ENCODE measurements around the gene TUBA3E. TPM values are rescaled to one million over a fixed set of nuclear protein-coding genes. Genes with fewer than 3 reads are reported as not detected.
"Not testable (repeated sequence)": the region's sequence is repeated elsewhere in the genome, so short reads cannot be mapped to it uniquely, and the experiment has no call there.

Gene TUBA3E
- total RNA-seq, 2 donors from 2014 or later = not detected

GRCh38 chr2:130158631-130159030 lies 39.6 kb downstream of the TUBA3E start:
- Histone ChIP-seq H3K36me3 (peaks cover 11% of the 10 kb centered on the region), H3K4me3 (no peak overlapping the region), H3K9me3 (no peaks in the 10 kb centered on the region), H3K27me3 (replicated peaks; ENCODE audit: insufficient read depth) (no peaks in the 10 kb centered on the region), H3K4me1 (ENCODE audit: control insufficient read depth in 1 of 2, low read depth in 2 of 2) (no peaks in the 10 kb centered on the region), H3K27ac (no peak overlapping the region)
- TF ChIP-seq CTCF (IDR thresholded peaks at IDR 0.05) = no peak
- ATAC-seq (ENCODE audit: insufficient number of reproducible peaks, low FRiP score, low read depth) = no peak
- no peak for DNase-seq (ENCODE audit: low spot score)

DNA sequence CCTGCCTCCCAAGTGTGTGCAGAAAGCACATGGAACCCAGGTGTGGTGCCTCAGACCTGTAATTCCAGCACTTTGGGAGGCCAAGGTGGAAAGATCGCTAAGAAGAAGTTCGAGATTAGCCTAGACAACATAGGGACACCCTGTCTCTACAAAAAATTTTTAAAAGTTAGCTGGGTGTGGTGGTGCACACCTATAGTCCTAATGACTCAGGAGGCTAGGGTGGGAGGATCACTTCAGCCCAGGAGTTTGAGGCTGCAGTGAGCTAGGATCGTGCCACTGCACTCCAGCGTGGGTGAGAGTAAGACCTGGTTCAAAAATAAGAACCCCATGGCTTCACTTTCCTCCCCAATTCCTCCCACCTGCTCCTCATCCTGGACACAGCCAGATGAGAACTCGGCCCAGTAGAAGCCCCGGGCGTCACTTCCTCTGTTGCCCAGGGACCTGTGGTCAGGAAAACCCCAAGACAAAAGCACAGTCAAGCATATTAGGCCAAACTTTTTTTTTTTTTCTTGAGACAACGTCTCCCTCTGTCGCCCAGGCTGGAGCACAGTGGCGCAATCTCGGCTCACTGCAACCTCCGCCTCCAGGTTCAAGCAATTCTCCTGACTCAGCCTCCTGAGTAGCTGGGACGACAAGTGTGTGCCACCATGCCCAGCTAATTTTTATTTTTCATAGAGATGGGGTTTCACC lies 40.3 kb downstream of the TUBA3E start:
- H3K9me3 ChIP-seq; DNase-seq (ENCODE audit: low spot score); H3K4me3 ChIP-seq; H3K27me3 ChIP-seq (replicated peaks; ENCODE audit: insufficient read depth); H3K27ac ChIP-seq; ATAC-seq (ENCODE audit: insufficient number of reproducible peaks, low FRiP score, low read depth); H3K4me1 ChIP-seq (ENCODE audit: control insufficient read depth in 1 of 2, low read depth in 2 of 2): not testable (repeated sequence)
- peaks cover 11% of the 10 kb centered on the region for H3K36me3 ChIP-seq

- DNase-seq (ENCODE audit: low spot score); H3K27ac ChIP-seq; H3K27me3 ChIP-seq (replicated peaks; ENCODE audit: insufficient read depth); H3K4me1 ChIP-seq (ENCODE audit: control insufficient read depth in 1 of 2, low read depth in 2 of 2); H3K9me3 ChIP-seq; H3K4me3 ChIP-seq; ATAC-seq (ENCODE audit: insufficient number of reproducible peaks, low FRiP score, low read depth): not testable (repeated sequence)
- H3K36me3 ChIP-seq = peaks cover 14% of the 10 kb centered on the region
These were observed 40.9 kb downstream of the TUBA3E start for GRCh38 chr2:130157354-130157753.

- peaks cover 19% of the 10 kb centered on the region for H3K36me3 ChIP-seq
- H3K9me3 ChIP-seq = no peaks in the 10 kb centered on the region
- ATAC-seq (ENCODE audit: insufficient number of reproducible peaks, low FRiP score, low read depth) (no peak), DNase-seq (ENCODE audit: low spot score) (no peak)
- H3K27ac ChIP-seq = no peak overlapping the region
- no peaks in the 10 kb centered on the region for H3K27me3 ChIP-seq (replicated peaks; ENCODE audit: insufficient read depth)
- no peak for TF ChIP-seq CTCF (IDR thresholded peaks at IDR 0.05)
- H3K4me3 ChIP-seq = no peak overlapping the region
- H3K4me1 ChIP-seq (ENCODE audit: control insufficient read depth in 1 of 2, low read depth in 2 of 2) = no peaks in the 10 kb centered on the region
These were observed 41.6 kb downstream of the TUBA3E start for GRCh38 chr2:130156624-130157004.

GRCh38 chr2:130155956-130156623 lies 42.1 kb downstream of the TUBA3E start:
- not testable (repeated sequence) for H3K9me3 ChIP-seq; H3K27me3 ChIP-seq (replicated peaks; ENCODE audit: insufficient read depth); DNase-seq (ENCODE audit: low spot score); H3K4me1 ChIP-seq (ENCODE audit: control insufficient read depth in 1 of 2, low read depth in 2 of 2); ATAC-seq (ENCODE audit: insufficient number of reproducible peaks, low FRiP score, low read depth); H3K4me3 ChIP-seq; H3K27ac ChIP-seq
- peaks cover 19% of the 10 kb centered on the region for H3K36me3 ChIP-seq

DNA sequence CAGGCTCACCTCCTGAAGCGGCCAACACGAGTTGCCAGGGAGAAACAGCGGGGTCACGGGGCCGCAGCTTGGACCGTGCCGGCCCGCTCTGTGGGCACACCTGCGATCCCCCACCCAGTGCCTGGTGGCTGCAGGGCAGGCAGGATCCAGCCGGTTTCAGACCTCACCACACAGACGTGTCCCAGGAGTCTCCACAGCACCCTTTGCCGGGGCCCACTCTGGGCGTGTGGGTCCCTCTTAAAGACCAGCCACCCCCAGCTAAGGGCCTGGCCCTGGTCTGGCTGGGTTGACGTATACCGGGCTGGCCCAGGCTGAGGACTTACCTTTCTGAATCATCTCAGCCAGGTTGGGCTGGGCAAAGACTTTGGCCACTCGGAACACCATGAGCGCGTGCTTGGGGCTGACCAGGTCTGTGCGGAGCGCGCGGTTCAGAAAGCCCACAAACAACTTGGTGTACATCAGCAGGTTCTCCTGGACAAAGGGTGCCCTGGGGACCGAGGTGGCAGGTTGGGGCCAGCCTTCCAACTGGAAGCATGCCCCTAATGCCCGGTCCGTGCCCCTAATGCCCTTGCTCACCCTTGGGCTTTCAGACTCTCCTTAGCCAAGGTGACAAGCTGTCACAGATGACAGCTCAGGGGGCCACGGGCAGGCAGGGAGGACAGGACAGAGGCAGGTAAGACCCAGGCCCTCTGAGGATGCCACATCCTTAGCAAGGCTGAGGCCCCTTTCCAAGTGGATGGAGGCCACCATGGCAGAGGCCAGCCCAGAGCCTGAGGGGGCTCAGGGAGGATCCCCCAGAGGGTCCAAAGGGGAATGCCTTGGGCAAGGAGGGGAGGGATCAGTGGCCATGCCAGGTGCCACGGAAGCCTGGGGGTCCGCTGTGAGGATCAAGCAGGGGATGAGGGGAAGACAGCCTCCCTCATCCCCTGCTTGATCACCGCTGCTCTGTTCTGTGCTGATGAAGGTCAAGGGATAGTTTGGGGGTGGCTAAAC lies 43.2 kb downstream of the TUBA3E start:
- H3K27ac ChIP-seq = no peak overlapping the region
- H3K9me3 ChIP-seq = no peaks in the 10 kb centered on the region
- no peak for ATAC-seq (ENCODE audit: insufficient number of reproducible peaks, low FRiP score, low read depth)
- H3K36me3 ChIP-seq = peaks cover 17% of the 10 kb centered on the region
- H3K4me3 ChIP-seq = no peak overlapping the region
- no peaks in the 10 kb centered on the region for H3K27me3 ChIP-seq (replicated peaks; ENCODE audit: insufficient read depth)
- no peak for DNase-seq (ENCODE audit: low spot score)
- H3K4me1 ChIP-seq (ENCODE audit: control insufficient read depth in 1 of 2, low read depth in 2 of 2) = no peaks in the 10 kb centered on the region
- no peak for TF ChIP-seq CTCF (IDR thresholded peaks at IDR 0.05)

DNA sequence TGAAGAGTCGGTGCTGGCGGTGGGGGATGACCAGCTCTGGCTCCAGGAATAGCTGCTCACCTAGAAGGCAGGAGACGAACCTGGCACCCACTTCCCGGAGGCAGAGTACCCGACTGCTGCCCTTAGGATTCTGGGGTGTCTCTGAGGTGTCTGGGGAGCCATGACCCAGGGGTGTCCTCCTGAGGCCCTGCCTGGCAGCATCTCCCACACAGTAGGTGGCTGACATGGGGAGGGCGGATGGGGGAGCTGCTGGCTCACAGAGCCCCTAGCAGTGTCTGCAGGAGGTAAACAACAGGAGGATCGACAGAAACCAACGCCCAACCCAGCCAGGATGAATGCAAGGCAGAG lies 43.8 kb downstream of the TUBA3E start:
- peaks cover 17% of the 10 kb centered on the region for H3K36me3 ChIP-seq
- not testable (repeated sequence) for H3K9me3 ChIP-seq; ATAC-seq (ENCODE audit: insufficient number of reproducible peaks, low FRiP score, low read depth); H3K4me3 ChIP-seq; H3K27me3 ChIP-seq (replicated peaks; ENCODE audit: insufficient read depth); H3K4me1 ChIP-seq (ENCODE audit: control insufficient read depth in 1 of 2, low read depth in 2 of 2); DNase-seq (ENCODE audit: low spot score); H3K27ac ChIP-seq

- DNase-seq (ENCODE audit: low spot score); H3K4me3 ChIP-seq; H3K27me3 ChIP-seq (replicated peaks; ENCODE audit: insufficient read depth); H3K9me3 ChIP-seq; H3K27ac ChIP-seq; ATAC-seq (ENCODE audit: insufficient number of reproducible peaks, low FRiP score, low read depth); H3K4me1 ChIP-seq (ENCODE audit: control insufficient read depth in 1 of 2, low read depth in 2 of 2): not testable (repeated sequence)
- peaks cover 17% of the 10 kb centered on the region for H3K36me3 ChIP-seq
These were observed 44.4 kb downstream of the TUBA3E start for GRCh38 chr2:130153721-130154422.
